ENCODE results near the gene MARK2.

Gene MARK2

DNA sequence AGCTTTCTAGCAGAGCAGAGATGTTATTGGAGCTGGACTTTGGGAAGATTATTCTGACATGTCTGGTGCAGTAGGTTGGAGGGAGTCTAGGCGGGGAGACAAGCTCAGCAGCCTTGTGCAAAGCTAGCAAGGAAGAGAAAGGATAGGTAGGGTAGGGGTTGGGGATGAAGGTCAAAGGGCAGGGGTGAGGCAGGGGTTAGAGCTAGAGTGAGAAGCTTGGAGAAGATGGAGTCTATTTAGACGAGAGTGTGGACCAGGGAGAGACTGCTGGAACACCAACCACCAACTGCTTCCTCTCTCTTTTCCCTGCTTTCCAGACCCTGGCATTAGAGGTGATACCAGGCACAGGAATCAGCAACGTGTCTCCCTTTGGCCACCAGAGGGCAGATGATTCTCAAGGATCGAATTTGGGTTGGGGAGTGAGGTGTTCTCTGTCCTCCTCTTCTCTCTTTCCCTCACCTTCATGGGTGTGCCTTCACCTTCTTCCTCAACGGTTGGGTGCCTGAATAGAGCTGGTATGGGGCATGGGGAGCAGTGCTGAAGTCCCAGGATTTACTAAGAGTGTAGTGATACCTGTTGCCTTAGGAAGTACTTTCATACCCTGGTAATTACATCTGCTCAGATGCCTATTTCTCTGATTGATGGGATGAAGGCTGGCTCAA, 1.8 kb upstream of the MARK2 start:
- no peak overlapping the region for H3K9ac ChIP-seq (ENCODE audit: low read depth, low read length, poor library complexity, severe bottlenecking)
- H4K20me1 ChIP-seq (ENCODE audit: insufficient read depth, low read length, poor library complexity, severe bottlenecking): peaks cover 27% of the 10 kb centered on the region
- no peak overlapping the region for H2AFZ ChIP-seq (ENCODE audit: low read length)
- H3K4me1 ChIP-seq (ENCODE audit: insufficient read depth, low read length, poor library complexity, severe bottlenecking): peaks cover 28% of the 10 kb centered on the region
- no peaks in the 10 kb centered on the region for H3K9me3 ChIP-seq (ENCODE audit: insufficient read depth, low read depth, low read length)
- H3K36me3 ChIP-seq (ENCODE audit: insufficient read depth, low read length): no peaks in the 10 kb centered on the region
- no peak for TF ChIP-seq EZH2phosphoT487 (IDR thresholded peaks at IDR 0.05; ENCODE audit: borderline replicate concordance)
- TF ChIP-seq, protein P1, sequence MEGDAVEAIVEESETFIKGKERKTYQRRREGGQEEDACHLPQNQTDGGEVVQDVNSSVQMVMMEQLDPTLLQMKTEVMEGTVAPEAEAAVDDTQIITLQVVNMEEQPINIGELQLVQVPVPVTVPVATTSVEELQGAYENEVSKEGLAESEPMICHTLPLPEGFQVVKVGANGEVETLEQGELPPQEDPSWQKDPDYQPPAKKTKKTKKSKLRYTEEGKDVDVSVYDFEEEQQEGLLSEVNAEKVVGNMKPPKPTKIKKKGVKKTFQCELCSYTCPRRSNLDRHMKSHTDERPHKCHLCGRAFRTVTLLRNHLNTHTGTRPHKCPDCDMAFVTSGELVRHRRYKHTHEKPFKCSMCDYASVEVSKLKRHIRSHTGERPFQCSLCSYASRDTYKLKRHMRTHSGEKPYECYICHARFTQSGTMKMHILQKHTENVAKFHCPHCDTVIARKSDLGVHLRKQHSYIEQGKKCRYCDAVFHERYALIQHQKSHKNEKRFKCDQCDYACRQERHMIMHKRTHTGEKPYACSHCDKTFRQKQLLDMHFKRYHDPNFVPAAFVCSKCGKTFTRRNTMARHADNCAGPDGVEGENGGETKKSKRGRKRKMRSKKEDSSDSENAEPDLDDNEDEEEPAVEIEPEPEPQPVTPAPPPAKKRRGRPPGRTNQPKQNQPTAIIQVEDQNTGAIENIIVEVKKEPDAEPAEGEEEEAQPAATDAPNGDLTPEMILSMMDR (conservative IDR thresholded peaks at IDR 0.05; ENCODE audit: low read length): peak; percentile 84
- H3K4me2 ChIP-seq (ENCODE audit: low read depth, low read length, poor library complexity, severe bottlenecking): peak overlapping the region; percentile 1
- H3K27me3 ChIP-seq (ENCODE audit: insufficient read depth, low read length, poor library complexity, severe bottlenecking): no peaks in the 10 kb centered on the region
- no peak overlapping the region for H3K4me3 ChIP-seq (ENCODE audit: low read length, poor library complexity, severe bottlenecking)
- H3K79me2 ChIP-seq (ENCODE audit: insufficient read depth, low read length): peaks cover 30% of the 10 kb centered on the region
- no peaks in the 10 kb centered on the region for H3K9me2 ChIP-seq (replicated peaks; ENCODE audit: low read depth, low read length)
- H3F3A ChIP-seq (ENCODE audit: low read depth): no peaks in the 10 kb centered on the region

GRCh38 chr11:63837739-63838138, 1.2 kb upstream of the MARK2 start:
- H3K36me3 ChIP-seq (ENCODE audit: insufficient read depth, low read length): no peaks in the 10 kb centered on the region
- H3K79me2 ChIP-seq (ENCODE audit: insufficient read depth, low read length): peaks cover 36% of the 10 kb centered on the region
- H3K9me2 ChIP-seq (replicated peaks; ENCODE audit: low read depth, low read length): no peaks in the 10 kb centered on the region
- H3K4me2 ChIP-seq (ENCODE audit: low read depth, low read length, poor library complexity, severe bottlenecking): peak overlapping the region; percentile 66
- peak overlapping the region; percentile 60 for H3K4me3 ChIP-seq (ENCODE audit: low read length, poor library complexity, severe bottlenecking)
- peaks cover 33% of the 10 kb centered on the region for H3K4me1 ChIP-seq (ENCODE audit: insufficient read depth, low read length, poor library complexity, severe bottlenecking)
- TF ChIP-seq, protein P1 (conservative IDR thresholded peaks at IDR 0.05; ENCODE audit: low read length): no peak
- no peak for TF ChIP-seq EZH2phosphoT487 (IDR thresholded peaks at IDR 0.05; ENCODE audit: borderline replicate concordance)
- H4K20me1 ChIP-seq (ENCODE audit: insufficient read depth, low read length, poor library complexity, severe bottlenecking): peaks cover 32% of the 10 kb centered on the region
- H2AFZ ChIP-seq (ENCODE audit: low read length): no peak overlapping the region
- no peaks in the 10 kb centered on the region for H3K27me3 ChIP-seq (ENCODE audit: insufficient read depth, low read length, poor library complexity, severe bottlenecking)
- H3K9me3 ChIP-seq (ENCODE audit: insufficient read depth, low read depth, low read length): no peaks in the 10 kb centered on the region
- H3F3A ChIP-seq (ENCODE audit: low read depth): no peaks in the 10 kb centered on the region
- peak overlapping the region; percentile 68 for H3K9ac ChIP-seq (ENCODE audit: low read depth, low read length, poor library complexity, severe bottlenecking)

DNA sequence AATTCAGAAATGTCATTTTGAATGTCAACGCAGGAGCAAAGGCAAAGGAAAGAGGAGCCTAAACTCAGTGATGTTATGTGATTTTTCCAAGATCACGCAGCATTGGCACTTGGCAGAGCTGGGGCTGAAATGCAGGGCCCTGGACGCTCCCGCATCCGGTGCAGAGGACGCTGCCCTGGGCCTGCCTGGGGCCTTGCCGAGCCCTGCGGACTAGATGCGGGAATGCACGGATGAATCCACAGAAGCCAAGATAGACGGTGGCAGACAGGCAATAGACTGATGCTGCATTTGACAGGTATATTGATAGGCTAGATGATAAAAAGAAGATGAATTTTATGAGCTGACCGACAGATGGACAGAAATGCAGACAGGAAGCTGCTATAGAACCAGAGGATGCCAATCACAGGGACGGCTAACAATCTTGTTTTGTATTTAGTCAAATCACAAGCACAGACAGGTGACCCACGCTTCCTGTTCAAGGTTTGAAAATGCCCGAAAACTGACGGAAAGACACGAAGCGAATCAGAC, 696 bp upstream of the MARK2 start:
- peaks cover 38% of the 10 kb centered on the region for H3K4me1 ChIP-seq (ENCODE audit: insufficient read depth, low read length, poor library complexity, severe bottlenecking)
- no peaks in the 10 kb centered on the region for H3K9me3 ChIP-seq (ENCODE audit: insufficient read depth, low read depth, low read length)
- H3F3A ChIP-seq (ENCODE audit: low read depth): no peaks in the 10 kb centered on the region
- no peaks in the 10 kb centered on the region for H3K36me3 ChIP-seq (ENCODE audit: insufficient read depth, low read length)
- no peaks in the 10 kb centered on the region for H3K9me2 ChIP-seq (replicated peaks; ENCODE audit: low read depth, low read length)
- peak overlapping the region; percentile 60 for H3K4me3 ChIP-seq (ENCODE audit: low read length, poor library complexity, severe bottlenecking)
- H3K27me3 ChIP-seq (ENCODE audit: insufficient read depth, low read length, poor library complexity, severe bottlenecking): no peaks in the 10 kb centered on the region
- no peak for TF ChIP-seq EZH2phosphoT487 (IDR thresholded peaks at IDR 0.05; ENCODE audit: borderline replicate concordance)
- TF ChIP-seq, protein P1 (conservative IDR thresholded peaks at IDR 0.05; ENCODE audit: low read length): no peak
- H4K20me1 ChIP-seq (ENCODE audit: insufficient read depth, low read length, poor library complexity, severe bottlenecking): peaks cover 36% of the 10 kb centered on the region
- H2AFZ ChIP-seq (ENCODE audit: low read length): peak overlapping the region; percentile 52
- peak overlapping the region; percentile 68 for H3K9ac ChIP-seq (ENCODE audit: low read depth, low read length, poor library complexity, severe bottlenecking)
- peak overlapping the region; percentile 66 for H3K4me2 ChIP-seq (ENCODE audit: low read depth, low read length, poor library complexity, severe bottlenecking)
- H3K79me2 ChIP-seq (ENCODE audit: insufficient read depth, low read length): peaks cover 40% of the 10 kb centered on the region
